T47D (cell line): ENCODE measurements around the gene SPSB2.
"Not testable (repeated sequence)": the region's sequence is repeated elsewhere in the genome, so short reads cannot be mapped to it uniquely, and the experiment has no call there.

Experiments used
- DNase-seq, 2 experiments: peaks; one replicate each; pipeline versions ENCODE4 v3.0.0 to v3.0.0-alpha.2; 2011 to 2012; ENCODE audit warnings: low read depth in 1 of 2, low spot score in 1 of 2
- JUND ChIP-seq: IDR thresholded peaks from 2 replicates; pipeline ENCODE4 v1.6.1; 2012; ENCODE audit warnings: low read depth
- in situ Hi-C: cut with HindIII; loops from 2 replicates; pipeline ENCODE4 v1.10.0; 2016; ENCODE audit warnings: low sequenced_read_pairs, low pct_unique_long_range_greater_than_20kb

Gene SPSB2

DNA sequence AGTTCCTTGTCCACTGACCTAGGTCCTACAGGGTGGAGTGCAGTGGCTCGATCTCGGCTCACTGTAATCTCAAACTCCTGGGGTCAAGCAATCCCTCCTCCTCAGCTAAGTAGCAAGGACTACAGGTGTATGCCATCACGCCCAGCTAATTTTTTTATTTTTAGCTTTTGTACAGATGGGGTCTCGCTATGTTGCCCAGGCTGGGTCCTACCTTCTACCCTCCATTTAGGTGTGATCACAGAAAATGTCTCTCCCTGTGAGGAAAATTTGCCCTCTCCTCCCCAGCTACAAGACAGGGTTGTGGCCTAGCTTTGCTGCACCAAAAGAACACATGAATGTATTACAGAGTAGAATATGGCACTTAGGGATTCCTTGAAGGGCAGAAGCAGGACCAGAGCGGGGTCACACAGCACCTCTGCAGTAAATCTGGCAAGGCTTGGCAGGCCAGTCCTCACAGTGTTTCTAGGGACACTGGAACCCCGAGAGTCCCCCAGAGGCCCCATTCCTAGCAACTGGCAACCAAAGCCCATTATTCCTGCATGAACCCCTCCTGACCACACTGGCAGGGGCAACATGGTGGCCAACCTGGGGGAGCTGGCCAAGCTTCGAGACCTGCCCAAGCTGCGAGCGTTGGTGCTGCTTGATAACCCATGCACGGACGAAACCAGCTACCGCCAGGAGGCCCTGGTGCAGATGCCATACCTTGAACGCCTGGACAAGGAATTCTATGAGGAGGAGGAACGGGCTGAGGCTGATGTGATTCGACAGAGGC lies 39.2 kb upstream of the SPSB2 start:
- TF ChIP-seq JUND: no peak
- DNase-seq: no peak

DNA sequence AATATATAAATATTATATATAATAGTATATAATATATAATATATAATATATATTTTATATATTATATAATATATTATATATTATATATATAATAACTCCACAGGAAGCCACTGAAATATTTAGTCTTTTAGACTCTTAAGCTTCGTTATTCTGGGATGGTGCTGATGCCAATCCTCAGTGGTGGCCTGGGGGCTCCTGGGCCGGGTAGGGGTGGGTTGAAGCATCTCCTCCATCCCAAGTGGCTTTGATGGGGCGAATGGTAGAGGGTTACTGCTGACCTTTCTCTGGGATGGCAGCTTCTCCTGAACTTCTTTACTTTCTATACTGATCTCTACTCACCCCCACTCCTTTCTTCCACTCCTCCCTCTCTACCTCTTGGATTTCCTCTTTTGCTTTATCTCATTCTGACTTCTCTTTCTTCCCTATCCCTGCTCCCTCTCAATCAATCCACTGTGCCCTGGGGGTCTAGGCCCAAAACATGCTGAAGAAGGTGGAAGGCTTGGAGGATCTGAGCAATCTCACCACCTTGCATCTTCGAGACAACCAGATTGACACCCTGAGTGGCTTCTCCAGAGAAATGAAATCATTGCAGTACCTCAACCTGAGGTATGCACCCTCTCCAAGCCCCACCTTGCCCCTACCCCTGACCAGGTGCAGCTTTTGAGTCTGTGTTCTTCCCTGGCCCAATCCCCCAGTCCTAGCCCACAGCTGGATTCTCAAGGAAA lies 36.5 kb upstream of the SPSB2 start:
- no peak for DNase-seq
- TF ChIP-seq JUND: no peak
- in situ Hi-C loops: no loop called here

More for the DNA sequence above, 39.2 kb upstream of the SPSB2 start:
- in situ Hi-C loops: no loop called here

DNA sequence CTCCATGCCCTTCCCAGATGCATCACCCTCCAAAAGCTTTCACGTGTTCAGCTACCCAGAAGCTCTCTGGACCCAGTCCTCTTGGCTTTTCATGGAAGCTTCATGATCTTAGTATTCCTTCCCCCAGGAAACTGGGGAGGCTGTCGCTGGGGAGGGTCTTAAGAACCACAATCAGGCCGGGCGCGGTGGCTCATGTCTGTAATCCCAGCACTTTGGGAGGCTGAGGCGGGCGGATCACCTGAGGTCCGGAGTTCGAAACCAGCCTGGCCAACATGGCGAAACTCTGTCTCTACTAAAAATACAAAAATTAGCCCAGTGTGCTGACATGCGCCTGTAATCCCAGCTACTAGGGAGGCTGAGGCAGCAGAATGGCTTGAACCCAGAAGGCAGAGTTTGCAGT lies 35.0 kb upstream of the SPSB2 start:
- in situ Hi-C loops, DNase-seq: not testable (repeated sequence)

DNA sequence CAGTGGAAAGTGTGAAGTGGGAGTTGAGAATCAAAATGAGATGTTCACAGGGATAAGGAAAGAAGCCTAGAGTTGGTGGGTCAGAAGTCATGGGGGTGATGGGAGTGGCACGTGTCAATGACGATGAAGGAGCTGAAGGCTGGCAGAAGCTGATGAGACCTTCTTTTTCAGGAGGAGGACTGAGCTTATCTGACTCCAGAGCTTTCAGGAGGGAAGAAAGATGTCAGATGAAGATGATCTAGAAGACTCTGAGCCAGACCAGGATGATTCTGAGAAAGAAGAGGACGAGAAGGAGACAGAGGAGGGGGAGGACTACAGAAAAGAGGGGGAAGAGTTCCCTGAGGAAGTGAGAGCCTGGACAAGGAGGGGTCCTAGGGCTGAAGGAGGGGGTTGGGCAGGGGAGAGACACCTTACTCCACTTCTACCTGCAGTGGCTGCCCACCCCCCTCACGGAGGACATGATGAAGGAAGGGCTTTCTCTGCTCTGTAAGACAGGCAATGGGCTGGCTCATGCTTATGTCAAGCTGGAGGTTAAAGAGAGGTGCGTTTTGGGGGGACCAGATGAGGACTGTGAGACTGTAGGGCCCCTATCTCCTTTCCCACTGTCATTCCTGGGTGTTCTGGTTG lies 32.4 kb upstream of the SPSB2 start:
- in situ Hi-C loops: no loop called here
- TF ChIP-seq JUND: no peak
- DNase-seq: no peak

DNA sequence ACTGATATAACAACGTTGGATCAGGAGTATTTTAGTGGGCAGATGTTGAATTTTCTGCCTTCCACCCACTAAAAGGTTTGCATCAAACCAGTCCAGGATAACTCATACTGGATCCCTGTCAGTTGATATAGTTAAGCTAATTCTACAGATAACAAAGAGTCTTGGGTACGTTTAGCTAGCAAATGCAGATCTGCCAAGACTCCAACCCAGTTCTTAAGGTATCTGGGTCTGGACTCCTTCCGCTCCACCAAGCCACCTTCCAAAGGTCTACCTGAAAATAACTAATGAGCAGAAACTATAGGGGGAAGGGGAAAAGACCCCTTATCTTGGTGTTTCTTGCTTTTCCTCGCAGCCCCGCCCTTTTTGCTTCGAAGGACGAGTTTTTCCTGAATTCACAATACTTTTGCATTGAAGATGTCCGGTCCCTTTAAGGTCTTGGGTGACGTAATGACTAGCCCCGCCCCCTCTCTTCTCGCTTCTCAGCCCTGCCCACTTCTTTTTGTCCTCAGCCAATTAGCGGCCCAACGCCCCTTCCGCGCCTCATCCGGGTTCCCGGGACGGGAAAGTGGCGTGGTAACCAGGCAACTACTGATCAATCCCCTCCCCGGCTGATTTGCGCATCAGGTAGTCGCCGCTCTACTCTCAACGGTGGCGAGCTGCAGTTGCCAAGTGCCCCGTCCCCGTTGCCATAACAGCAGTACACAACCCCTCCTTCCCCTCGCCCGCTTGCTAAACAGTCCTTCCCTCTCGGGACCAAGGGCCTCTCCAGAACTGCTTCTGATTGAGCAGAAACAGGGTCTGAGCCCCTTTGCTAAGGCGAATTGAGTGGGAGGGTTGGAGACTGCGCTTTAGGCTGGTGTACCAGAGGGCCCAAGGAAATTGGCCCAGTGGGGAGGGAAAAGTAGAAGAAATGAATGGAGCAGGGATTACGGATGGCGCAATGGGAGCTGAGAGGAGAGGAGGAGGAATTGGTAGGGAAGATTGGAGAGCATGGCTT lies 31.5 kb upstream of the SPSB2 start, which contains the start of gene LRRC23:
TSS of gene LRRC23 (plus strand) at position 543 of the 997 bp plus-strand sequence. CDS start 812 bp downstream, outside the sequence.
- TF ChIP-seq JUND: no peak
- in situ Hi-C loops: no loop called here

DNA sequence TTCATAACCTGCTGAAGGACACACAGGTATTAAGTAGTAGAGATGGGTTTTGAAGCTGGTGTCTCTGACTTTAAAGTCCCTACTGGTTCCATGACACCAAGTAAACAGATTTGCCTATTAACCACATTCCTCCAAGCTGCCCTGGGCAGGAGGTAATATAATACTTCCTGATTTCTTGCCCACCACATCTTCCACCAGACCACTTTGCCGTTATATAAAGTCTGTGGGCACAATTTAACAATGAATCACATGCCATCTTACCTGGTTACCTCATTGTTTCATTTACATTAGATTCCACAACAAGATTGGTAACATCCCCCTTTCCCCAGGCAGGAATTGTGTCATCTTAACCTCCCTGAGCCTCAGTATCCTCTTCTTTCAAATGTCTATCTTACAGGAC lies 30.6 kb upstream of the SPSB2 start:
- no peak for DNase-seq
- in situ Hi-C loops: no loop called here
- TF ChIP-seq JUND: no peak

More for the DNA sequence above, 31.5 kb upstream of the SPSB2 start, which contains the start of gene LRRC23:
- DNase-seq: peak; percentile 54 to 92

DNA sequence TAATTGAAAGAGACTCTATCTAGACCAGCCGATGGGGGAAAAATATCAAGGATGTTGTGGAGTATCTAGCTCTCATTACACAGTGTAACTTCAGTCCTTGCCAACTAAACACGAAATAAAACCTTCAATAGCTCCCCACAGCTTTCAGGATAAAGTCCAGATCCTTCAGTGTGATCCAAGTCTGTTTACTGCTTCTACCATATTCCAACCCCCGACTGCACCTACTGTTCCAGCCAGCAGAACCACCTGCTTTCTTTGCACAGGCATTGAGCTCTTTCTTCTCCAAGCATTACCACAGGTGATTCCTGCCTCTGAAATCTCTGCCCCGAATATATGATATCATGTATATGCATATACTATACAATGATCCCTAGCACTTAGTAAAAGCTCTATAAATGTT lies 29.3 kb upstream of the SPSB2 start:
- TF ChIP-seq JUND: no peak
- no peak for DNase-seq
- in situ Hi-C loops: no loop called here

DNA sequence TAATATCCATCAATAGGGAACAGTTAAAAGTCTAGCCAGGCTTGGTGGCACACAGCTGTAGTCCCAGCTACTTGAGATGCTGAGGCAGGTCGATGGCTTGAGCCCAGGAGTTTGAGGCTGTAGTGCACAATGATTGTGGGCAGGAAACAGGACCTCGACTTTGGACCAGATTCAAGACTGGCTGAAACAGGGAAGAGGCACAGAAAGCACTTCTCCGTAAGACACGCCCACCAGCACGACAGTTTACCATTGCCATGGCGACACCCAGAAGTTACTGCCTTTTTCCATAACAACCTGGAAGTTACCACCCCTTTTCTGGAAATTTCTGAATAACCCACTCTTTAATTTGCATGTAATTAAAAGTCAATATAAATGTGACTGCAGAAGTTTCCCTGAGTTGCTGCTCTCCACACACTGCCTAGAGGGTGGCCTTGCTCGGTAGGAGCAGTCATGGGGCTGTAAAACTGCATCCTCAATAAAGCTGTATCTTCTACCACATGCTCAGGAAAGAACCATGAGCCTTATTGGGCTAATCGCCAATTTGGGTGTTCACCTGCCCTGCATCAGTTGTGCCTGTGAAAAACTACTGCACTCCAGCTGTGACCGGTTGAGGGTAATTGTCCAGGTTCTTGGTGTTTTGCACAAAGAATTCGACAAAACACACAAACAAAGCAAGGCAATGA lies 26.9 kb upstream of the SPSB2 start:
- in situ Hi-C loops: no loop called here
- TF ChIP-seq JUND: no peak
- peak in 1 of 2 experiments; percentile 39 for DNase-seq

DNA sequence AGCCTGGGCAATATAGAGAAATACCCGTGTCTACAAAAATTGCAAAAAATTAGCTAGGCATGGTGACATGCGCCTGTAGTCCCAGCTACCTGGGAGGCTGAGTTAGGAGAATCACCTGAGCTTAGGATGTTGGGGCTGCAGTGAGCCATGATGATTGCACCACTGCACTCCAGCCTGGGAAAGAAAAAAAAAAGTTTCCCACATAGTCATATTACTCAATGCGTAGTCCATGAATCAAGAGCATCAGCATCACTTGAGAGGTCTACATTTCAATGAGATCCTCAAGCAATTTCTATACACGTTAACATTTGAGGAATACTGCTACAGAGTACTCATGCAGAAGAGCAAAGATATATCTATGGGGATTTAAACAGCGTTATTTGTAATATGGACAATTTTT lies 26.3 kb upstream of the SPSB2 start:
- DNase-seq: no peak
- no peak for TF ChIP-seq JUND
- in situ Hi-C loops: no loop called here

DNA sequence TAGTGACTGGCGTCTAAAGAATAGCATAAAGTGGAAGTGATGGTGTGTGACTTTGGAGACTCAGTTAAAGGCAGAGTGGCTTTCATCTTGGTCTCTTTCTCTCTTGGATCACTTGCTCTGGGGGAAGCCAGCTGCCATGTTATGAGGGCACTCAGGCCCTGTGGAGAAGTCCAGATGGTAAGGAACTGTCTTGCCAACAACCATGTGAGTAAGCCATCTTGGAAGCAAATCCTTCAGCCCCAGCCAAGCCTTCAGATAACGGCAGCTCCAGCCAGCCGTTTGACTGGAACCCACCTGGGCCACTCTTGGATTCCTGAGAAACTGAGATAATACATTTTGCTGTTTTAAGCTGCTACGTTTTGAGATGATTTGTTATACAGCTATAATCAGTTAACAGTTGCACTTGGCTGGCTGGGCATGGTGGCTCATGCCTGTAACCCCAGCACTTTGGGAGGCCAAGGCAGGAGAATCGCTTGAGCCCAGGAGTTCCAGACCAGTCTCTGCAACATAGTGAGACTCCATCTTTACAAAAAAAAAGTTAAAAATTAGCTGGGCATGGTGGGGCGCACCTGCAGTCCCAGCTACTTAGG lies 23.8 kb upstream of the SPSB2 start:
- no peak for TF ChIP-seq JUND
- in situ Hi-C loops: no loop called here
- no peak for DNase-seq

DNA sequence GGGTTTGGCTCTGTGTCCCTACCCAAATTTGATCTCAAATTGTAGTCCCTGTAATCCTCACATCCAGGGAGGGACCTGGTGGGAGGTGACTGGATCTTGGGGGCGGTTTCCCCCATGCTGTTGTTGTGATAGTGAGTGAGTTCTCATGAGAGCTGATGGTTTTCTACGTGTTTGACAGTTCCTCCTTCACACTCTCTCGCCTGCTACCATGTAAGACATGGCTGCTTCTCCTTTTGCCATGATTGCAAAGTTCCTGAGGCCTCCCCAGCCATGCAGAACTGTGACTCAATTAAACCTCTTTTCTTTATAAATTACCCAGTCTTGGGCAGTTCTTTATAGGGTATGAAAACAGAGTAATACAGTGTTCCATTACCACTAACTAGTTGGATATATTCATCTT lies 21.2 kb upstream of the SPSB2 start:
- in situ Hi-C loops: no loop called here
- TF ChIP-seq JUND: no peak
- DNase-seq: no peak

DNA sequence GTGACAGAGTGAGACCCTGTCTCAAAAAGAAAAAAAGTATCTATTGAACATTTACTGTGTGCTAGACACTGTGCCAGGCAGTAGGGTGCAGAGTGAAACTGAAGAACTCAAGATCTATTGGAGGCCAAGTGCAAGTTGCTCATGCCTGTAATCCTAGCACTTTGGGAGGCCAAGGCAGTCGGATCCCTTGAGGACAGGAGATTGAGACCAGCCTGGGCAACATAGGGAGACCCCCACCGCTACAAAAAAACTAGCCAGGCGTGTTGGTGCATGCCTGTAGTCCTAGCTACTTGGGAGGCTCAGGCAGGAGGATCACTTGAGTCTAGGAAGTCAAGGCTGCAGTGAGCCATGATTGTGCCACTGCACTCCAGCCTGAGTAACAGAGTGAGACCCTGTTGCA lies 19.6 kb upstream of the SPSB2 start:
- DNase-seq, in situ Hi-C loops: not testable (repeated sequence)
